Sigmoid colon (tissue), 7 donors: Measurements from ENCODE around the gene RC3H1. TPM values are rescaled to one million over a fixed set of nuclear protein-coding genes. Genes with fewer than 3 reads are reported as not detected.

Source experiments
- DNase-seq: peaks from one replicate; pipeline ENCODE4 v3.0.0-alpha.2; 2019
- H3K27ac ChIP-seq, 4 donors: fragments of 200-600 bp; sonication (generic); one replicate each; pipeline ENCODE4 v1.5.1; 2016 to 2019; ENCODE audit warnings: mild to moderate bottlenecking in 1 of 4
- H3K27me3 ChIP-seq, 3 donors: fragments of 200-600 bp; sonication (generic); one replicate each; pipeline ENCODE4 v1.5.1; 2019; ENCODE audit warnings: mild to moderate bottlenecking in 1 of 3
- H3K36me3 ChIP-seq, 4 donors: fragments of 200-600 bp; sonication (generic); one replicate each; pipeline ENCODE4 v1.5.1; 2016 to 2019
- H3K4me1 ChIP-seq, 4 donors: fragments of 200-600 bp; sonication (generic); one replicate each; pipeline ENCODE4 v1.5.1; 2017 to 2019
- H3K4me3 ChIP-seq, 4 donors: fragments of 200-600 bp; sonication (generic); one replicate each; pipeline ENCODE4 v1.5.1; 2017 to 2019; ENCODE audit warnings: mild to moderate bottlenecking in 2 of 4, moderate library complexity in 1 of 4
- H3K9me3 ChIP-seq, 4 donors: fragments of 200-600 bp in 3 of 4; sonication (generic) in 3 of 4; one replicate each; pipeline versions ENCODE4 v1.5.1 to v1.6.1; 2013 to 2019
- EP300 ChIP-seq, 4 donors: sonication (generic); formaldehyde crosslinking; IDR thresholded peaks; one replicate each; pipeline ENCODE4 v1.6.1; 2017; ENCODE audit warnings: antibody characterized with exemption in 4 of 4
- POLR2A ChIP-seq, 2 donors: fragments of 450-650 bp; IDR thresholded peaks; one replicate each; pipeline ENCODE4 v1.6.1; 2016; ENCODE audit warnings: antibody characterized with exemption in 2 of 2, mild to moderate bottlenecking in 2 of 2, moderate library complexity in 2 of 2
- POLR2AphosphoS5 ChIP-seq, 4 donors: sonication (generic); formaldehyde crosslinking; IDR thresholded peaks; one replicate each; pipeline ENCODE4 v1.6.1; 2017; ENCODE audit warnings: antibody characterized with exemption in 4 of 4
- WGBS, 2 donors: extraction: QIAGEN DNeasy Blood & Tissue Kit; methylation state at CpG; one replicate each; pipeline ENCODE4 v1.1.7; 2013; 5-methylcytosine and 5-hydroxymethylcytosine counted together
- intact Hi-C: fragments of 100-400 bp; cut with DNase I; formaldehyde crosslinking; loops from one replicate; pipeline ENCODE4 v1.15.1; 2023
- polyA plus RNA-seq, 3 donors: library from polyadenylated mRNA; stranded (reverse); fragments of 200-250 nt; gene quantifications; one replicate each; pipeline ENCODE4 v1.2.3, GENCODE V29; 2013
- total RNA-seq, 4 donors: library from RNA; depleted of rRNA; stranded (reverse); fragments of >200 nt; gene quantifications; one replicate each; pipeline ENCODE4 v1.1.0, GENCODE V29; 2016
- TF ChIP-seq, protein P1 (sequence below), 4 experiments: fragments of 450-650 bp in 3 of 4; fragments of 200-600 bp in 1 of 4; IDR thresholded peaks; one replicate each; pipeline ENCODE4 v1.5.1; 2016 to 2019; ENCODE audit warnings: antibody characterized with exemption in 4 of 4, mild to moderate bottlenecking in 3 of 4, moderate library complexity in 2 of 4
- donor health status: healthy with polysubstance abuse.
- donor health status: Bipolar disorder and iron deficiency.
- donor health status: healthy.

Gene RC3H1
- total and polyA plus RNA-seq, 7 donors: 2.4 to 55.9 (median 22.5) TPM

GRCh38 chr1:173960625-173961024 is 61.5 kb downstream of the RC3H1 start:
- 68 to 85% methylated on average over 5 of the region's 5 CpGs for WGBS, 2 donors
- no peak overlapping the region for H3K27ac ChIP-seq
- H3K4me3 ChIP-seq: no peak overlapping the region
- H3K36me3 ChIP-seq: peaks cover 22 to 97% (median 43%) of the 10 kb centered on the region in 4 donors
- intact Hi-C loops: no loop called here
- no peaks in the 10 kb centered on the region for H3K9me3 ChIP-seq
- DNase-seq: no peak
- no peaks in the 10 kb centered on the region for H3K27me3 ChIP-seq
- H3K4me1 ChIP-seq: no peaks in the 10 kb centered on the region
- TF ChIP-seq, protein P1, sequence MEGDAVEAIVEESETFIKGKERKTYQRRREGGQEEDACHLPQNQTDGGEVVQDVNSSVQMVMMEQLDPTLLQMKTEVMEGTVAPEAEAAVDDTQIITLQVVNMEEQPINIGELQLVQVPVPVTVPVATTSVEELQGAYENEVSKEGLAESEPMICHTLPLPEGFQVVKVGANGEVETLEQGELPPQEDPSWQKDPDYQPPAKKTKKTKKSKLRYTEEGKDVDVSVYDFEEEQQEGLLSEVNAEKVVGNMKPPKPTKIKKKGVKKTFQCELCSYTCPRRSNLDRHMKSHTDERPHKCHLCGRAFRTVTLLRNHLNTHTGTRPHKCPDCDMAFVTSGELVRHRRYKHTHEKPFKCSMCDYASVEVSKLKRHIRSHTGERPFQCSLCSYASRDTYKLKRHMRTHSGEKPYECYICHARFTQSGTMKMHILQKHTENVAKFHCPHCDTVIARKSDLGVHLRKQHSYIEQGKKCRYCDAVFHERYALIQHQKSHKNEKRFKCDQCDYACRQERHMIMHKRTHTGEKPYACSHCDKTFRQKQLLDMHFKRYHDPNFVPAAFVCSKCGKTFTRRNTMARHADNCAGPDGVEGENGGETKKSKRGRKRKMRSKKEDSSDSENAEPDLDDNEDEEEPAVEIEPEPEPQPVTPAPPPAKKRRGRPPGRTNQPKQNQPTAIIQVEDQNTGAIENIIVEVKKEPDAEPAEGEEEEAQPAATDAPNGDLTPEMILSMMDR (IDR thresholded peaks at IDR 0.05): no peak
- TF ChIP-seq POLR2AphosphoS5 (IDR thresholded peaks at IDR 0.05): no peak
- no peak for TF ChIP-seq POLR2A (IDR thresholded peaks at IDR 0.05)
- TF ChIP-seq EP300 (IDR thresholded peaks at IDR 0.05): no peak

DNA sequence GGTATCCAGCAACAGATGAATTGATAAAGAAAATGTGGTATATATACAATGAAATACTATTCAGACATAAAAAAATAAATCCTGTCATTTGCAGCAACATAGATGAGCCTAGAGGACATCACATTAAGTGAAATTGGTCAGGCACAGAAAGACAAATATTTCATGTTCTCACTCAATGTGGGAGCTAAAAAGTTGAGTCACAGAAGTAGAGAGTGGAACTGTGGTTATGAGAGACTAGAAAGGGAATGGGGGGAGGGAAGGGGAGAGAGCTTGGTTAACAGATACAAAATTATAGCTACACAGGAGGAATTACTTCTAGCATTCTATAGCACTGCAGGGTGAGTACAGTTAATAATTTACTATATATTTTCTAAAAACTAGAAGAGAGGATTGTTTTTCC is 68.0 kb downstream of the RC3H1 start:
- Histone ChIP-seq H3K27me3 (no peaks in the 10 kb centered on the region), H3K27ac (no peak overlapping the region), H3K36me3 (peaks cover 0 to 96% (median 34%) of the 10 kb centered on the region in 4 donors), H3K4me1 (no peaks in the 10 kb centered on the region), H3K4me3 (no peak overlapping the region), H3K9me3 (no peaks in the 10 kb centered on the region)
- TF ChIP-seq, protein P1 (IDR thresholded peaks at IDR 0.05): no peak
- TF ChIP-seq EP300 (IDR thresholded peaks at IDR 0.05) (no peak), POLR2AphosphoS5 (IDR thresholded peaks at IDR 0.05) (no peak), POLR2A (IDR thresholded peaks at IDR 0.05) (no peak)
- intact Hi-C loops: no loop called here
- no peak for DNase-seq

DNA sequence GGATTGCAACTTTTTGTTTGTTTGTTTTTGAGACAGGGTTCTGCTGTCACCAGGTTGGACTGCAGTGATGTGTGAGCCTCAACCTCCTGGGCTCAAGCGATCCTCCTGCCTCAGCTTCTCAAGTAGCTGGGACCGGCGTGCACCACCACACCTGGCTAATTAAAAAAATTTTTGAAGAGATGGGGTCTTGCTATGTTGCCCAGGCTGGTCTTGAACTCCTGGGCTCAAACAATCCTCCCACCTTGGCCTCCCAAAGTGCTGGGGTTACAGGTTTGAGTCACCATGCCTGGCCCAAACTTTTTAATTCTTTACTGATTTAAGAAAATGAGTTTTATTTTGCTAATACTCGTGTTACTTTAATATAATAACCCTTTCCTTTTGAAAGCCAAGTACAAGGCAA is 73.6 kb downstream of the RC3H1 start:
- intact Hi-C loops: no loop called here
- Histone ChIP-seq H3K27me3 (no peaks in the 10 kb centered on the region), H3K9me3 (no peaks in the 10 kb centered on the region), H3K27ac (no peak overlapping the region), H3K4me1 (no peaks in the 10 kb centered on the region), H3K36me3 (peaks cover 19 to 96% (median 64%) of the 10 kb centered on the region in 4 donors), H3K4me3 (no peak overlapping the region)
- no peak for TF ChIP-seq POLR2A (IDR thresholded peaks at IDR 0.05)
- TF ChIP-seq, protein P1 (IDR thresholded peaks at IDR 0.05): no peak
- TF ChIP-seq EP300 (IDR thresholded peaks at IDR 0.05): no peak
- no peak for TF ChIP-seq POLR2AphosphoS5 (IDR thresholded peaks at IDR 0.05)
- 97 to 99% methylated on average over 4 of the region's 4 CpGs for WGBS, 2 donors
- no peak for DNase-seq

DNA sequence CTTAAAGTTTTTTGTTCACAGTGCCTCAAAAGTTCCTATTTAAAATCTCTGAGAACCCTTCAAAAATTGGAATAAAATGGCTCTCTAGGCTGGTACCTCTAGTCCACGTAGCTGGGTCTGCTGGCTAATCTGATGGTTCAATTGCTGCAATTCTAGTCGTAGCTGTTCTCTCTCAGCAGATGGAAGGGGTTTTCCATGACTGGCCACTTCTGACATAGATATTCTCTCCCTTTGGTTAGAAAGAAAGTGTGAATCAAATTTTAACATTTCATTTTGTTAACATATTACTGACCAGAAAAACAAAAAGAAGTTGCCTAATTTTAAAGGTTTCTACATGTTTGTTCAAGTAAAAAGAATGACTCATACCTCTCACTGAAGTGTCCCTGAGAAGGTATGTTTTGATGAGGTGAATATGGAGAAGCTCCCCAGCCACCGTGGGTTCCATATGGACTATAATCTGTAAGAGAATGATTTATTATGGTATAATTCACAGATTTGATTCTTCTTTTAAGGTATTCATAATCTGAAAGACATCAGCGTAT is 75.7 kb downstream of the RC3H1 start:
- Histone ChIP-seq H3K27me3 (no peaks in the 10 kb centered on the region), H3K36me3 (peaks cover 20 to 100% (median 71%) of the 10 kb centered on the region in 4 donors), H3K4me1 (no peaks in the 10 kb centered on the region), H3K4me3 (no peak overlapping the region), H3K27ac (no peak overlapping the region), H3K9me3 (no peaks in the 10 kb centered on the region)
- TF ChIP-seq, protein P1 (IDR thresholded peaks at IDR 0.05): no peak
- TF ChIP-seq POLR2A (IDR thresholded peaks at IDR 0.05) (no peak), EP300 (IDR thresholded peaks at IDR 0.05) (no peak), POLR2AphosphoS5 (IDR thresholded peaks at IDR 0.05) (no peak)
- 85 to 91% methylated on average over 4 of the region's 4 CpGs for WGBS, 2 donors
- intact Hi-C loops: no loop called here
- no peak for DNase-seq

GRCh38 chr1:173937062-173937461 is 85.1 kb downstream of the RC3H1 start:
- Histone ChIP-seq H3K4me1 (no peaks in the 10 kb centered on the region), H3K9me3 (no peaks in the 10 kb centered on the region), H3K27me3 (no peaks in the 10 kb centered on the region), H3K27ac (no peak overlapping the region), H3K4me3 (no peak overlapping the region), H3K36me3 (peaks cover 26 to 98% (median 40%) of the 10 kb centered on the region in 4 donors)
- WGBS, 2 donors: 81 to 92% methylated on average over 2 of the region's 2 CpGs
- DNase-seq: no peak
- TF ChIP-seq, protein P1 (IDR thresholded peaks at IDR 0.05): no peak
- TF ChIP-seq EP300 (IDR thresholded peaks at IDR 0.05) (no peak), POLR2A (IDR thresholded peaks at IDR 0.05) (no peak), POLR2AphosphoS5 (IDR thresholded peaks at IDR 0.05) (no peak)
- intact Hi-C loops: no loop called here
